HEK293 (cell line): ENCODE results near the gene TTBK1.

ENCODE experiments used
- GLI4 ChIP-seq: fragments of 450-650 bp; formaldehyde crosslinking; IDR thresholded peaks from 2 replicates; pipeline ENCODE4 v1.5.1; 2016; ENCODE audit warnings: missing biosample characterization, missing genetic modification characterization
- ZNF768 ChIP-seq: fragments of 450-650 bp; formaldehyde crosslinking; IDR thresholded peaks from 2 replicates; pipeline ENCODE4 v1.5.1; 2018; ENCODE audit warnings: missing biosample characterization, mild to moderate bottlenecking, missing genetic modification characterization
- TF ChIP-seq, protein P1 (sequence below): fragments of 450-650 bp; formaldehyde crosslinking; IDR thresholded peaks from 2 replicates; pipeline ENCODE4 v1.5.1; 2016; ENCODE audit warnings: missing biosample characterization, missing genetic modification characterization
- TF ChIP-seq, protein P2 (sequence below): fragments of 450-650 bp; formaldehyde crosslinking; IDR thresholded peaks from 2 replicates; pipeline ENCODE4 v1.5.1; 2016; ENCODE audit warnings: missing biosample characterization, missing genetic modification characterization

DNA sequence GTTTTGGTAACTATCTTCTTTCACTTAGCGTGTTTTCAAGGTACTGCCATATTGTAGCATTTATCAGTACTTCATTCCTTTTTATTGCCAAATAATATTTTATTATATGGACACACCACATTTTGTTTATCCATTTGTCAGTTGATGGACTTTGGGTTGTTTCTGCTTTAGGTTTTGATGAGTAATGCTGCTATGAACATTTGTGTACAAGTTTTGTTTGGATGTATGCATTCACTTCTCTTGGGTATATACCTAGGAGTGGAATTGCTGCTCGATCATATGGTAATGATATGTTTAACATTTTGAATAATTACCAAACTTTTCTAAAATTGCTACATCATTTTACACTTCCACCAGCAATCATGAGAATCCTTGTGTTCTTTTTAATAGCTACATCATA is 48.4 kb downstream of the TTBK1 start:
- TF ChIP-seq ZNF768 (tag by site-specific recombination) = no peak
- no peak for TF ChIP-seq GLI4 (tag by site-specific recombination)
- TF ChIP-seq, protein P1, sequence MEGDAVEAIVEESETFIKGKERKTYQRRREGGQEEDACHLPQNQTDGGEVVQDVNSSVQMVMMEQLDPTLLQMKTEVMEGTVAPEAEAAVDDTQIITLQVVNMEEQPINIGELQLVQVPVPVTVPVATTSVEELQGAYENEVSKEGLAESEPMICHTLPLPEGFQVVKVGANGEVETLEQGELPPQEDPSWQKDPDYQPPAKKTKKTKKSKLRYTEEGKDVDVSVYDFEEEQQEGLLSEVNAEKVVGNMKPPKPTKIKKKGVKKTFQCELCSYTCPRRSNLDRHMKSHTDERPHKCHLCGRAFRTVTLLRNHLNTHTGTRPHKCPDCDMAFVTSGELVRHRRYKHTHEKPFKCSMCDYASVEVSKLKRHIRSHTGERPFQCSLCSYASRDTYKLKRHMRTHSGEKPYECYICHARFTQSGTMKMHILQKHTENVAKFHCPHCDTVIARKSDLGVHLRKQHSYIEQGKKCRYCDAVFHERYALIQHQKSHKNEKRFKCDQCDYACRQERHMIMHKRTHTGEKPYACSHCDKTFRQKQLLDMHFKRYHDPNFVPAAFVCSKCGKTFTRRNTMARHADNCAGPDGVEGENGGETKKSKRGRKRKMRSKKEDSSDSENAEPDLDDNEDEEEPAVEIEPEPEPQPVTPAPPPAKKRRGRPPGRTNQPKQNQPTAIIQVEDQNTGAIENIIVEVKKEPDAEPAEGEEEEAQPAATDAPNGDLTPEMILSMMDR (tag by site-specific recombination) = no peak
- TF ChIP-seq, protein P2, sequence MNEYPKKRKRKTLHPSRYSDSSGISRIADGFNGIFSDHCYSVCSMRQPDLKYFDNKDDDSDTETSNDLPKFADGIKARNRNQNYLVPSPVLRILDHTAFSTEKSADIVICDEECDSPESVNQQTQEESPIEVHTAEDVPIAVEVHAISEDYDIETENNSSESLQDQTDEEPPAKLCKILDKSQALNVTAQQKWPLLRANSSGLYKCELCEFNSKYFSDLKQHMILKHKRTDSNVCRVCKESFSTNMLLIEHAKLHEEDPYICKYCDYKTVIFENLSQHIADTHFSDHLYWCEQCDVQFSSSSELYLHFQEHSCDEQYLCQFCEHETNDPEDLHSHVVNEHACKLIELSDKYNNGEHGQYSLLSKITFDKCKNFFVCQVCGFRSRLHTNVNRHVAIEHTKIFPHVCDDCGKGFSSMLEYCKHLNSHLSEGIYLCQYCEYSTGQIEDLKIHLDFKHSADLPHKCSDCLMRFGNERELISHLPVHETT (tag by site-specific recombination) = no peak
